IPS-18a (cell line): ENCODE results near the gene ALDH18A1.
"Not testable (repeated sequence)": the region's sequence is repeated elsewhere in the genome, so short reads cannot be mapped to it uniquely, and the experiment has no call there.

Experiments used
- H3K27ac ChIP-seq: one replicate; pipeline ENCODE4 v1.5.1; 2013; ENCODE audit warnings: low read length
- H3K27me3 ChIP-seq: one replicate; pipeline ENCODE4 v1.6.1; 2013; ENCODE audit warnings: mild to moderate bottlenecking, low read length; ENCODE audit not compliant: control insufficient read depth, insufficient read depth
- H3K36me3 ChIP-seq: one replicate; pipeline ENCODE4 v1.6.1; 2013; ENCODE audit warnings: low read depth, low read length; ENCODE audit not compliant: control insufficient read depth
- H3K4me1 ChIP-seq: one replicate; pipeline ENCODE4 v1.6.1; 2013; ENCODE audit warnings: low read depth, low read length; ENCODE audit not compliant: control insufficient read depth
- H3K4me3 ChIP-seq: one replicate; pipeline ENCODE4 v1.5.1; 2013; ENCODE audit warnings: low read length
- H3K9ac ChIP-seq: one replicate; pipeline ENCODE4 v1.6.1; 2013; ENCODE audit warnings: mild to moderate bottlenecking, low read length, moderate library complexity
- H3K9me3 ChIP-seq: one replicate; pipeline ENCODE4 v1.6.1; 2013; ENCODE audit warnings: low read depth, low read length; ENCODE audit not compliant: control insufficient read depth

Gene ALDH18A1

DNA sequence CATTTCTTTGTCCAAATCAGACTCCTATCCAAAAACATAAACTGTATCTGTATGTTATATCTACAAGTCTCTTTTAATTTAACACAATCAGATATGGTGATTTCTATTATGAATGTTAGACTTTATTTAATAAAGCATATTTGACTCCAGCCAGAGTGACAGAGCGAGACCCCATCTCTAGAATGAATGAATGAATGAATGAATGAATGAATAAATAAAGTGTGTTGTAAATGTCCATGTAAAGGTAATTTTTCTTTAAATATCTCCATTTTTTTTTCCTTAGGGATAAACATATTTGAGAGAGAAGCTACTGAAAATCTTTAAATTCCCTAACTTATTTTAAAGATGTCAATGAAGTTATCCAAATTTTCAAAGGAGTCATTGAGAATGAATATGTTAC is 18.1 kb upstream of the ALDH18A1 start:
- Histone ChIP-seq H3K9ac (no peak overlapping the region), H3K4me1 (no peaks in the 10 kb centered on the region), H3K27me3 (no peaks in the 10 kb centered on the region), H3K27ac (no peak overlapping the region), H3K4me3 (no peak overlapping the region), H3K9me3 (no peaks in the 10 kb centered on the region), H3K36me3 (peaks cover 26% of the 10 kb centered on the region)

DNA sequence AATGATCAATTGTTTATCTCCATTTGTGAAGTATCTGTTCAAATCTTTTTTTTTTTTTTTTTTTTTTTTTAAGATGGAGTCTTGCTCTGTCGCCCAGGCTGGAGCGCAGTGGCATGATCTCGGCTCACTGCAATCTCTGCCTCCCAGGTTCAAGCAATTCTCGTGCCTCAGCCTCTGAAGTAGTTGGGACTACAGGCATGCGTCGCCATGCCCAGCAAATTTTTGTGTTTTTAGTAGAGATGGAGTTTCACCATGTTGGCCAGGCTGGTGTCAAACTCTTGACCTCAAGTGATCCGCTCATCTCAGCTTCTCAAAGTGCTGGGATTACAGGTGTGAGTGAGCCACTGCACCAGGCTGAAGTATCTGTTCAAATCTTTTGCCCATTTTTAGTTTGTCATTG is 16.1 kb upstream of the ALDH18A1 start:
- H3K36me3 ChIP-seq = peaks cover 28% of the 10 kb centered on the region
- not testable (repeated sequence) for H3K27ac ChIP-seq, H3K27me3 ChIP-seq, H3K9ac ChIP-seq, H3K4me1 ChIP-seq, H3K4me3 ChIP-seq, H3K9me3 ChIP-seq

DNA sequence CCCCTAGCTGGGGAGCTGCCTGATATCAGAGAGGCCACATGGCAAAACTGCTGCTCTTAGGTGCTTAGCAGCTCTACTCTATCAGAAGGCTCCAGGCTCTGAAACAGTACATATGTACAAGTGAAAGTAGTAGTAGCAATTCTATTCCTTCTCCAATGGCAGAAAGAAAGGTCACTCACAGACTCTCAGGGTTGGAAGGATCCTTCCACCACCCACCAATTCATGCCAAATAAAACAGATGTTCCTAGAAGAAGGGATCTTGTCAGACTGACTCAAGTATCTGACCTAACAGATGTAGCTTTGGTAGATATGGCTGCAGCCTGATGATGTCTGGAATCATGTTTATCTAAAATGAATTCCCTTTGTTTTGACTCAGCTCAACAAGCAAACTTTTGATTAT is 8.0 kb upstream of the ALDH18A1 start:
- no peaks in the 10 kb centered on the region for H3K9me3 ChIP-seq
- H3K27ac ChIP-seq = no peak overlapping the region
- no peak overlapping the region for H3K9ac ChIP-seq
- H3K27me3 ChIP-seq = no peaks in the 10 kb centered on the region
- no peak overlapping the region for H3K4me3 ChIP-seq
- H3K4me1 ChIP-seq = no peaks in the 10 kb centered on the region
- H3K36me3 ChIP-seq = peaks cover 13% of the 10 kb centered on the region

DNA sequence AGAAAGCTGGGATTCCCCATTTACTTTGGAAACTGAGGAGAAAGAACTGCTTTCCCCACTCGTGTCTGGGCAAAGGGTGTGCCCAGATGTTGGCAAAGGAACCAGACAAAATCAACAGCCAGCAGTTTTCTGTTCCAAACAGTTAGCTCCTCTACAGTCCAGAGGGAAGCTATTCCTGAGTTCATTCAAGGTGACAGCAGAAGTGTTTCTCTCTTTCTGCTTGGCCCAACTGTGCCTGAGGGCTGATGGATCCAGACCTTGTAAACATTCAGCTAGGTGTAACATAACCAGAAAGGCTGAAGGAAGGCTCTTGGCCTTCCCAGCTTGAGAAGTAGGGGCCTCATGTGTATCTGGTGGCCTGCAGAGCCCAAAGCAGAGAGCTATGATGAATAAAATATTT is 7.0 kb upstream of the ALDH18A1 start:
- peaks cover 8% of the 10 kb centered on the region for H3K36me3 ChIP-seq
- H3K9ac ChIP-seq = no peak overlapping the region
- H3K4me1 ChIP-seq = no peaks in the 10 kb centered on the region
- H3K9me3 ChIP-seq = no peaks in the 10 kb centered on the region
- no peak overlapping the region for H3K27ac ChIP-seq
- H3K27me3 ChIP-seq = no peaks in the 10 kb centered on the region
- H3K4me3 ChIP-seq = no peak overlapping the region

DNA sequence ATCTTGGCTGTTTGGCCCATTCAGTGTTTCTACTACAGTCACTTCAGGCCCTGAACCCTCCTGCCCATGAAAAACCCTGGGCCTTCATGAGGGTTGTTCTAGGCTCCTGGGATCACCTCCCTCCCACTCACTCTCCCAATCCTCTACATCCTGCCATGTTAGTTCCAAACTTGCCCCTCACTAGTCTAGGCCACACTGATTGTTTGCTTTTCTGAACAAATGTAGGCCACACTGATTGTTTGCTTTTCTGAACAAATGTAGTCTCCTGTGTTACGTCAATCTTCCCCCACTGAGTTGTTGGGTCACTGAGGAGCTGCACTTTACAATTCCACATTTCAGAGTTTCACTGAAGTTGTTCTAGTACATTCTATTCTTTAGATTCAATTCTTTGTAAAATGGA is 5.3 kb upstream of the ALDH18A1 start:
- Histone ChIP-seq H3K9me3 (no peaks in the 10 kb centered on the region), H3K27ac (no peak overlapping the region), H3K4me3 (no peak overlapping the region), H3K27me3 (no peaks in the 10 kb centered on the region), H3K9ac (no peak overlapping the region), H3K4me1 (no peaks in the 10 kb centered on the region), H3K36me3 (peaks cover 5% of the 10 kb centered on the region)

DNA sequence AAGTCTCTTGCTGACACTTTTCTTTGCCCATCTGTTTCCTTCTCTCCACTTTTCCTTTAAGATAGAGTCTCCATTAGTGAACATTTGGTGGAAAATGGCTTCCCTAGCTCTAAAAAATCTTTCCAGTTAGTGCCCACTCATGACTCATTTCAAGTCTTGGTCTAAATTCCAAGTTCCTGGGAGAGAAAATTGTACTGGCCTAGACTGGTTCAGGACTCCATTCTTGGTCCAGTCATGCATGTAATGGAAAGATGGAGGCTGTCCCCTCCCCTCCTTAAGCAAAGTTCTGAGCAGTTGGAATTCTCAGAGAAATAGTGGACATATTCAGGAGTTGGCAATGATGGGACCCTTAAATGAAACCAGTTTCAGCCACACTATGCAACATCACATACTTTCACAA is 3.8 kb upstream of the ALDH18A1 start:
- Histone ChIP-seq H3K9me3 (no peaks in the 10 kb centered on the region), H3K36me3 (peaks cover 5% of the 10 kb centered on the region), H3K27me3 (no peaks in the 10 kb centered on the region), H3K4me3 (no peak overlapping the region), H3K27ac (no peak overlapping the region), H3K9ac (no peak overlapping the region), H3K4me1 (peaks cover 6% of the 10 kb centered on the region)

DNA sequence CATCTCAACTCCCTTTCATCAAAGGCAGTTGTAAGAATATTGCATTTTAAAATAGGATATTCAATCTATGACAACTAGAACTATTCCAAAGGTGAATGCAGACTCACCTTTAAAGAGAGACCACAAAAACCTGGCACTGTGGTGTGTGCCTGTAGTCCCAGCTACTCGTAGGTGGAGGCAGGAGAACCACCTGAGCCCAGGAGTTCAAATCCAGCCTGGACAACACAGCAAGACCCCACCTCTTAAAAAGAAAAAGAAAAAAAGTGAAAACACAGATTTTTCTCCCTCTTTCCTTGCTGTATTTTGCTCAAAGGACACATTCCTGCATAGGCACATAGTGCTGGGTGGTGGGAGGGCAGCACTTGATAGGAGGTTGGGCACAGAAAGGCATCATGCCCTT is 739 bp upstream of the ALDH18A1 start:
- Histone ChIP-seq H3K27ac (no peak overlapping the region), H3K4me1 (peaks cover 13% of the 10 kb centered on the region), H3K27me3 (no peaks in the 10 kb centered on the region), H3K36me3 (peaks cover 9% of the 10 kb centered on the region), H3K4me3 (peak overlapping the region; percentile 77), H3K9ac (peak overlapping the region; percentile 76), H3K9me3 (no peaks in the 10 kb centered on the region)

DNA sequence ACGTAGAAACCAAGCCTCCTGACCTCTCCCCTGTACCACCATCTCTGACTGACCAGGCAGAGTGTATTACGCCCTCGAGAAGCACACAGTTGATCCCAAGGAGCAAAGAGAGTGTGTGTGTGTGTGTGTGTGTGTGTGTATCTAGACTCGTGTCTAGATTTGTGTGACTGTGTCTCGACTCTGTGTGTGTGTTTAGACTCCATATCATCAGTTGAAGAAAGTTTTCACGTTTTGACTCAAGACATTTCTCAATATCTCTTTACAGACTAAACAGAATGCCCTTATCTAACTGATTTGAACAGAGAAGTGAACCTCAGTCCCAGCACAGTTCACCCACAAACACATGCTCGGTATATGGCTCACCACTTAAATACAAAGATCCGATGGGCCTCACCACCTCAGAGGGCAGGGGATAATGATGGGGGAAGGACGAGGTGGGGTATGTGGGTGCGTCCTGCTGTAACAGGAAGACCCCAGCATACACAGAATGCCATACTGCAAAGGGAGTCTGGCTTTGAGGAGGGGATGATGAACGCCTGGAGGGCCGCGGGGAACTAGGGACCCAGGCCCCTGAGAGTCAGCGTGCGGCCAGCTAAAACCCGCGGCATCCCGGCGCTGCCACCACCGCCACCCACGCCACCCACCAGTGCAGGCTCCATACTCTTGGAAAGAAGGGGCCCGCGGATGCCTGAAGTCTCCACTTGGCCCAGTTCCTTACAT is 780 bp downstream of the ALDH18A1 start:
- Histone ChIP-seq H3K4me3 (peak overlapping the region; percentile 77), H3K27ac (no peak overlapping the region), H3K27me3 (no peaks in the 10 kb centered on the region), H3K9ac (peak overlapping the region; percentile 76), H3K4me1 (peaks cover 13% of the 10 kb centered on the region), H3K36me3 (peaks cover 20% of the 10 kb centered on the region), H3K9me3 (no peaks in the 10 kb centered on the region)

DNA sequence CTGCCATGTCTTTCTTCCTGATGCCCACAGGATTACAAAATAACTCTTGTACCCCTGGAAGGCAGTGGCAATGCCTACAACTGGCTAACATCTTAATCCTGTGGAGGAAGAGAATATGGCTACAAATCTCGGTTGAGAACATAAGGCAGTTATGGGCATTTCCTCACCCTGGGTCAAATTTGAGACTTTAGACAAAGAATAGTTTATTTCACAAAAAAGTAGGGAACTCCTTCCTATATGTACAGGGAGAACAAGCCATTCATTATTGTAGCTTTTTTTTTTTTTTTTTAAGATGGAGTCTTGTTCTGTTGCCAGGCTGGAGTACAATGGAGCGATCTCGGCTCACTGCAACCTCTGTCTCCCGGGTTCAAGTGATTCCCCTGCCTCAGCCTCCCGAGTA is 2.6 kb downstream of the ALDH18A1 start:
- Histone ChIP-seq H3K27ac (no peak overlapping the region), H3K9me3 (no peaks in the 10 kb centered on the region), H3K9ac (no peak overlapping the region), H3K4me3 (no peak overlapping the region), H3K4me1 (peaks cover 20% of the 10 kb centered on the region), H3K36me3 (peaks cover 20% of the 10 kb centered on the region), H3K27me3 (no peaks in the 10 kb centered on the region)

DNA sequence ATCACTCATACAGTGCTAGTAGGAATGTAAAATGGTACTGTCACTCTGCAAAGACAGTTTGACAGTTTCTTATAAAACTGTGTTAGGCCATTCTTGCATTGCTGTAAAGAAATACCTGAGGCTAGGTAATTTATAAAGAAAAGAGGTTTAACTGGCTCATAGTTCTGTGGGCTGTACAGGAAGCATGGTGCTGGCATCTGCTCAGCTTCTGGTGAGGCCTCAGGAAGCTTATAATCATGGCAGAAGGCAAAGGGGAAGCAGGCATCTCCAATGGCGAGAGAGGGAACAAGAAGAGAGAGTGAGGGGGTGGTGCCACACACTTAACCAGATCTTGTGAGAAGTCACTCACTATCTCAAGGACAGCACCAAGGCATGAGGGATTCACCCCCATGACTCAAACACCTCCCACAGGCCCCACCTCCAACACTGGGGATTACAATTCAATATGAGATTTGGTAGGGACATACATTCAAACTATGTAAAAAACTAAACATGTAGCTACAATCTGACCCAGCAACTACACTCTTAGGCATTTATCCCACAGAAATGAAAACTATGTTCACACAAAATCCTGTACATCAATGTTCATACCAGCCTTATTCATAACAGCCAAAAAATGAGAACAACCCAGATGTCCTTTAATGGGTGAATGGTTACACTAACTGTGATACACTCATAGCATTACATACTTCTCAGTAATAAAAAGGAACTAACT is 5.0 kb downstream of the ALDH18A1 start:
- no peaks in the 10 kb centered on the region for H3K27me3 ChIP-seq
- no peak overlapping the region for H3K27ac ChIP-seq
- peaks cover 20% of the 10 kb centered on the region for H3K4me1 ChIP-seq
- no peaks in the 10 kb centered on the region for H3K9me3 ChIP-seq
- H3K9ac ChIP-seq = no peak overlapping the region
- peaks cover 41% of the 10 kb centered on the region for H3K36me3 ChIP-seq
- H3K4me3 ChIP-seq = no peak overlapping the region

DNA sequence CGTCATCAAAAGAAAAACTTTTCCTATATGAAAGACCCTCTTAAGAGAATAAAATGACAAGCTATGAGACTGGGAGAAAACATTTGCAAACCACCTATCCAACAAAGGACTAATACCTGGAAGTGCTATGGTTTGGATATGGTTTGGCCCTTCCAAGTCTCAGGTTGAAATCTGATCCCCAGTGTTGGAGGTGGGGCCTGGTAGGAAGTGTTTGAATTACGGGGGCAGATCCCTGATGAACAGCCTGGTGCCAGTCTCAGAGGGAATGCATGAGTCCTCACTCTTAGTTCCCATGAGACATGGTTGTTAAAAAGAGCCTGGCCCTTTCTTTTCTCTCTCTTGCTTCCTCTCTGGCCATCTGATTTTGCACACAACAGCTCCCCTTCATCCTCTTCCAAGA is 6.3 kb downstream of the ALDH18A1 start:
- Histone ChIP-seq H3K4me1 (peaks cover 13% of the 10 kb centered on the region), H3K27me3 (no peaks in the 10 kb centered on the region), H3K27ac (no peak overlapping the region), H3K9me3 (no peaks in the 10 kb centered on the region), H3K9ac (no peak overlapping the region), H3K4me3 (no peak overlapping the region), H3K36me3 (peaks cover 54% of the 10 kb centered on the region)

DNA sequence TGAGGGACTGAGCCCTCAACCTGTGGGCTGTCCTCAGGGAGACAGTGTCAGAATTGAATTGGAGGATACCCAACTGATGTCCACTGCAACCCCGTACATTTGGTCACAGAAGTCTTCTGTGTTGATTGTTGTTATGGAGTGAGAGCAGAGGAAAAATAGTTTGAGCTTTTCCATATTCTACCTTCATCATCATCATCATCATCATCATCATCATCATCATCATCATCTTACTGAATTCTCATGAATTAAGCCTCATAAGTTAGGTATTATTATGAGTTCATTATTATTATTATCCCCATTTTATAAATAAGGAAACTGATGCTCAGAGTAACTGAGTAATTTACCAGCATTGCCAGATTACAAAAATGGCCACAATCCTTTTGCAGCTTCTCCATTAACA is 8.4 kb downstream of the ALDH18A1 start:
- Histone ChIP-seq H3K36me3 (peaks cover 59% of the 10 kb centered on the region), H3K4me1 (peaks cover 6% of the 10 kb centered on the region)

More for the DNA sequence above, 8.4 kb downstream of the ALDH18A1 start:
- no peak overlapping the region for H3K4me3 ChIP-seq
- no peak overlapping the region for H3K9ac ChIP-seq
- no peaks in the 10 kb centered on the region for H3K9me3 ChIP-seq
- H3K27me3 ChIP-seq = no peaks in the 10 kb centered on the region
- H3K27ac ChIP-seq = no peak overlapping the region
